Measurements from ENCODE around the gene NFKB1.

NFKB1 gene

DNA sequence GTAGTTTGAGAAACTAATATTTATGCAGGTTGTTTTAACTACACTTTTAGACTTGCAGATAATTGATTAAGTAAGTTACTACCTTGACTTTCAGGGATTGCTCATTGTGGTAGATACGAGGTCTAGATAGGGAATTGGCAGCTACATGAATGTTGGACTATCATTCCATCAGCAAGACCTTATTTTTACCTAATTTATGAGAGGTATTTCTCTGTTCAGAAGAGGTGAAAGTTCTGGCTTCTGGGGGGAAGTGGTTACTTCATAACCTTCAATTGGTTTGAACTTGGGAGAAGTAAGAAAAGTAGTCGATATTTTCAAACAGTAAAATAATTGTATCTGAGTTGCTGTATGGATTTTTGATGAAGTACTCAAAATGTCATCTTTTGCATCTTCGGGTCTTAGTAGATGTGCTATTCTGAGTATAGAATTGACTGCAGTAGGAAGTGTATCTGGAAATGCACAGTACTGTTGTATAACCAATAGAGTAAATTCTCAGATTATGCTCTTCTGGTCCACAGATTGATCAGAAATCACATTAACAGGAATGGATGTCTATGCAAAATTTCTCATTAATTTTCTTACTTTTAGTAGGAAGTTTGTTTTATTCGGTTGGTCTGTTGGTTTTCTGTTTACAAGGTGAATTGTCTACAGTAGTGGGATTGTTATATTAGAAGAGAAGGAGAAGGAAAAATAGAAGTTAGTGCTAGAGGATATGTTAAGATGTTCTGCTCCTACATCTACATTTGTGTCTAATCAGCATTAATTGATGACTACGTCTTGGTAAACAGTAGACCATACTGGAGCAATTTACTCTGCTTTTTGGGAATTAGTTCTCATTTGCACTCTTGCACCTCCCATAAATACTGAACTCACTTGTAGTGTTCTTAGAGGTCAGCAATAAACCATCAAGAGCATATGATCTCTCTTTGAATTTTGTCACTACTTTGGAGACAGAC is 3.0 kb downstream of the NFKB1 start:
- Histone ChIP-seq H3K36me3 (ENCODE audit: control insufficient read depth in 1 of 2, insufficient read depth in 2 of 2, low read length in 2 of 2) (no peaks in the 10 kb centered on the region), H2BK120ac (ENCODE audit: insufficient read depth, low read length, poor library complexity) (no peak overlapping the region), H3K4me2 (ENCODE audit: low read length) (no peak overlapping the region), H2AFZ (ENCODE audit: insufficient read depth, low read length, poor library complexity) (no peak overlapping the region), H3K4ac (ENCODE audit: low read depth, low read length) (no peak overlapping the region), H3K79me2 (ENCODE audit: control insufficient read depth, insufficient read depth, low read length, poor library complexity) (peaks cover 10% of the 10 kb centered on the region), H2BK5ac (ENCODE audit: low read depth, low read length, poor library complexity) (no peak overlapping the region), H2BK12ac (ENCODE audit: low read length) (no peak overlapping the region), H3K79me1 (ENCODE audit: low read length) (peaks cover 11% of the 10 kb centered on the region), H4K91ac (ENCODE audit: low read depth, low read length) (no peak overlapping the region), H3K18ac (ENCODE audit: low read length) (no peak overlapping the region), H4K12ac (ENCODE audit: low read depth, low read length) (no peak overlapping the region), H4K8ac (ENCODE audit: low read depth, low read length) (no peak overlapping the region), H3K27me3 (ENCODE audit: insufficient read depth, low read length) (no peaks in the 10 kb centered on the region), H3K9me3 (ENCODE audit: insufficient read depth, low read depth, low read length) (no peaks in the 10 kb centered on the region), H3K23ac (ENCODE audit: low read length) (no peak overlapping the region), H2AK5ac (ENCODE audit: low read length) (no peak overlapping the region), H3K27ac (ENCODE audit: low read depth, low read length) (no peak overlapping the region), H3K4me1 (ENCODE audit: control insufficient read depth in 1 of 2, insufficient read depth in 2 of 2, low read length in 2 of 2) (no peaks in the 10 kb centered on the region), H3K9ac (ENCODE audit: low read length) (no peak overlapping the region), H3K14ac (ENCODE audit: low read length) (no peak overlapping the region), H3K4me3 (ENCODE audit: low read depth, low read length) (no peak overlapping the region)
- no peak for DNase-seq
- WGBS (ENCODE audit: extremely low coverage, insufficient coverage, insufficient read length) = no CpG with 5 or more reads among the region's 5 CpGs

DNA sequence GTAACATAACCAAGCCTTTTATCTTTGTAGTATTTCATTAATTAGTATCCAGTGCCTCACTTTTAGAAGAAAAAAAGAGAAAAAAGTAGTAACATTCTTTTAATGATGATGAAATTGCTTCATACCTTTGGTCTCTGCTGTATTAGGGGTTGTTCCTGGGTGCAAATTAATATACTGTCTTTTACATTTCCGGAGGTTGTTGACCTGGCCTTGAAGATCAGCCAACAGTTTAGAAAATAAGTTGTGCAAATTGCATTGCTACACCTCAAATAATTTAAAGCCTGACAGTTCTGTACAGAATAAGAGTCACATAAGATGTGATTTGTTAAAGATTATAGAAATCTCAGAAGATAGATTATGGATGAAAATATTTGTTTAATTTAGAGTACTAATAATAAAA is 3.8 kb downstream of the NFKB1 start:
- Histone ChIP-seq H3K18ac (ENCODE audit: low read length) (no peak overlapping the region), H3K27ac (ENCODE audit: low read depth, low read length) (no peak overlapping the region), H3K79me1 (ENCODE audit: low read length) (peaks cover 11% of the 10 kb centered on the region), H2BK12ac (ENCODE audit: low read length) (no peak overlapping the region), H3K14ac (ENCODE audit: low read length) (no peak overlapping the region), H3K4me1 (ENCODE audit: control insufficient read depth in 1 of 2, insufficient read depth in 2 of 2, low read length in 2 of 2) (no peaks in the 10 kb centered on the region), H2AFZ (ENCODE audit: insufficient read depth, low read length, poor library complexity) (no peak overlapping the region), H3K4me3 (ENCODE audit: low read depth, low read length) (no peak overlapping the region), H2BK5ac (ENCODE audit: low read depth, low read length, poor library complexity) (no peak overlapping the region), H3K23ac (ENCODE audit: low read length) (no peak overlapping the region), H3K4me2 (ENCODE audit: low read length) (no peak overlapping the region), H3K9ac (ENCODE audit: low read length) (no peak overlapping the region), H2BK120ac (ENCODE audit: insufficient read depth, low read length, poor library complexity) (no peak overlapping the region), H4K8ac (ENCODE audit: low read depth, low read length) (no peak overlapping the region), H3K9me3 (ENCODE audit: insufficient read depth, low read depth, low read length) (no peaks in the 10 kb centered on the region), H3K4ac (ENCODE audit: low read depth, low read length) (no peak overlapping the region), H2AK5ac (ENCODE audit: low read length) (no peak overlapping the region), H4K12ac (ENCODE audit: low read depth, low read length) (no peak overlapping the region), H3K36me3 (ENCODE audit: control insufficient read depth in 1 of 2, insufficient read depth in 2 of 2, low read length in 2 of 2) (no peaks in the 10 kb centered on the region), H3K79me2 (ENCODE audit: control insufficient read depth, insufficient read depth, low read length, poor library complexity) (peaks cover 10% of the 10 kb centered on the region), H3K27me3 (ENCODE audit: insufficient read depth, low read length) (no peaks in the 10 kb centered on the region), H4K91ac (ENCODE audit: low read depth, low read length) (no peak overlapping the region)
- no peak for DNase-seq
- no CpG with 5 or more reads among the region's 1 CpG for WGBS (ENCODE audit: extremely low coverage, insufficient coverage, insufficient read length)

DNA sequence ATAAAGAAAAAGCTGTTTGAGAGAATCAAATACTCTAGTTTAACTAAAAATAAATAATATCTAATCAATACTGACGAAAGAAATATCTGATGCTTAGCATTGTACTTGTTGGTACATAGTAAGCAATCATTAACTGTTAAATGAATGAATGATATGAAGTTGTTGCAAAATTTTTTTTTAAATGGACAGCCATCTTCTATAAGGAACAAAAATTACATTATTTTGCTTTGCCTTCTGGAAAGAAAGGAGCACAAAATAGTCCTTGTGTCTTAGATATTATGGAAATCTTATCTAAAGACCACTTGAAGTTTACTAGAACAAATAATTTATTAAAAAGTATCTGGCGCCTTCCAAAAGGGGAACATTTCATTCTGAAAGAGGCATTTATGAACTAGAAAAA is 4.5 kb downstream of the NFKB1 start:
- Histone ChIP-seq H4K91ac (ENCODE audit: low read depth, low read length) (no peak overlapping the region), H3K36me3 (ENCODE audit: control insufficient read depth in 1 of 2, insufficient read depth in 2 of 2, low read length in 2 of 2) (no peaks in the 10 kb centered on the region), H3K27ac (ENCODE audit: low read depth, low read length) (no peak overlapping the region), H3K4me1 (ENCODE audit: control insufficient read depth in 1 of 2, insufficient read depth in 2 of 2, low read length in 2 of 2) (no peaks in the 10 kb centered on the region), H3K4me3 (ENCODE audit: low read depth, low read length) (no peak overlapping the region), H2AFZ (ENCODE audit: insufficient read depth, low read length, poor library complexity) (no peak overlapping the region), H3K23ac (ENCODE audit: low read length) (no peak overlapping the region), H4K8ac (ENCODE audit: low read depth, low read length) (no peak overlapping the region), H4K12ac (ENCODE audit: low read depth, low read length) (no peak overlapping the region), H3K4ac (ENCODE audit: low read depth, low read length) (no peak overlapping the region), H2BK120ac (ENCODE audit: insufficient read depth, low read length, poor library complexity) (no peak overlapping the region), H3K14ac (ENCODE audit: low read length) (no peak overlapping the region), H3K27me3 (ENCODE audit: insufficient read depth, low read length) (no peaks in the 10 kb centered on the region), H3K4me2 (ENCODE audit: low read length) (no peak overlapping the region), H3K79me2 (ENCODE audit: control insufficient read depth, insufficient read depth, low read length, poor library complexity) (peaks cover 10% of the 10 kb centered on the region), H3K9ac (ENCODE audit: low read length) (no peak overlapping the region), H3K18ac (ENCODE audit: low read length) (no peak overlapping the region), H2BK5ac (ENCODE audit: low read depth, low read length, poor library complexity) (no peak overlapping the region), H3K79me1 (ENCODE audit: low read length) (peaks cover 11% of the 10 kb centered on the region), H3K9me3 (ENCODE audit: insufficient read depth, low read depth, low read length) (no peaks in the 10 kb centered on the region), H2BK12ac (ENCODE audit: low read length) (no peak overlapping the region), H2AK5ac (ENCODE audit: low read length) (no peak overlapping the region)
- DNase-seq = no peak
- WGBS (ENCODE audit: extremely low coverage, insufficient coverage, insufficient read length) = no CpG with 5 or more reads among the region's 2 CpGs

DNA sequence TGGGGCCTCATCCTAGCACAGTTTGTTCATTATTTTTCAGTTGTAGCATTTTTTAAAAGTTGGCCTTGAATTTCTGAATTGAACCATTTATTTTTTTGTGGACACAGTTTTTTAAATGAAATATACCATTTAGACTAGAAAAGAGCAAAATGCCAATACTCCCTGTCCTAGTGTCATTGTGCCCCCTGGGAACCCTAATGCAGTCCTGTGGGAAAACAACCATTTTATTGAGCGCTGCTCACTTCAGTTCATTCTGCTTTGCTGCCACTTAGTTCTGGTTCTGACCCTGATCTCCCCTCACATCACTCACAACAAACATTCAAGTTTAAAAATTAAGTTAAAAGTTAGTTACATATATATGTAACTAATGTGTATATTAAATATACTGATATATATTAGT is 5.4 kb downstream of the NFKB1 start:
- H3K27me3 ChIP-seq (ENCODE audit: insufficient read depth, low read length) = no peaks in the 10 kb centered on the region
- WGBS (ENCODE audit: extremely low coverage, insufficient coverage, insufficient read length) = no CpG with 5 or more reads among the region's 1 CpG

More for the DNA sequence above, 5.4 kb downstream of the NFKB1 start:
- no peak overlapping the region for H2BK12ac ChIP-seq (ENCODE audit: low read length)
- no peaks in the 10 kb centered on the region for H3K9me3 ChIP-seq (ENCODE audit: insufficient read depth, low read depth, low read length)
- no peak overlapping the region for H4K8ac ChIP-seq (ENCODE audit: low read depth, low read length)
- H3K79me2 ChIP-seq (ENCODE audit: control insufficient read depth, insufficient read depth, low read length, poor library complexity) = peaks cover 5% of the 10 kb centered on the region
- no peaks in the 10 kb centered on the region for H3K36me3 ChIP-seq (ENCODE audit: control insufficient read depth in 1 of 2, insufficient read depth in 2 of 2, low read length in 2 of 2)
- H4K91ac ChIP-seq (ENCODE audit: low read depth, low read length) = no peak overlapping the region
- H3K9ac ChIP-seq (ENCODE audit: low read length) = no peak overlapping the region
- no peaks in the 10 kb centered on the region for H3K4me1 ChIP-seq (ENCODE audit: control insufficient read depth in 1 of 2, insufficient read depth in 2 of 2, low read length in 2 of 2)
- H2BK120ac ChIP-seq (ENCODE audit: insufficient read depth, low read length, poor library complexity) = no peak overlapping the region
- no peak overlapping the region for H4K12ac ChIP-seq (ENCODE audit: low read depth, low read length)
- no peak overlapping the region for H3K23ac ChIP-seq (ENCODE audit: low read length)
- H2AFZ ChIP-seq (ENCODE audit: insufficient read depth, low read length, poor library complexity) = no peak overlapping the region
- no peak overlapping the region for H3K18ac ChIP-seq (ENCODE audit: low read length)
- H3K4me3 ChIP-seq (ENCODE audit: low read depth, low read length) = no peak overlapping the region
- H3K79me1 ChIP-seq (ENCODE audit: low read length) = peaks cover 6% of the 10 kb centered on the region
- no peak overlapping the region for H3K27ac ChIP-seq (ENCODE audit: low read depth, low read length)
- H3K4me2 ChIP-seq (ENCODE audit: low read length) = no peak overlapping the region
- H2BK5ac ChIP-seq (ENCODE audit: low read depth, low read length, poor library complexity) = no peak overlapping the region
- no peak overlapping the region for H2AK5ac ChIP-seq (ENCODE audit: low read length)
- H3K14ac ChIP-seq (ENCODE audit: low read length) = no peak overlapping the region
- no peak for DNase-seq
- no peak overlapping the region for H3K4ac ChIP-seq (ENCODE audit: low read depth, low read length)
